Activated naive CD8-positive, alpha-beta T cell treated with anti-CD3 and anti-CD28 coated beads, Interleukin-2, amount 50 U/mL, for 24 hours (primary cell): ENCODE measurements around the gene NUAK1.
A peak's percentile ranks its signal among the peaks of the same experiment; 100 is the strongest.

Experiments
- ATAC-seq: fragments of 150-1000 bp; cut with Tn5 transposase; one replicate; pipeline ENCODE4 v1.10.0; 2021
- DNase-seq: peaks from one replicate; pipeline ENCODE4 v3.0.0; 2021
- H3K27ac Mint-ChIP-seq: one replicate; pipeline ENCODE4 v1.8.0; 2021; ENCODE audit warnings: mild to moderate bottlenecking, mixed read lengths
- H3K27me3 Mint-ChIP-seq: one replicate; pipeline ENCODE4 v1.8.0; 2021; ENCODE audit warnings: mixed read lengths
- H3K36me3 Mint-ChIP-seq: one replicate; pipeline ENCODE4 v1.8.0; 2021; ENCODE audit warnings: low read depth, mixed read lengths
- H3K4me1 Mint-ChIP-seq: one replicate; pipeline ENCODE4 v1.8.0; 2021; ENCODE audit warnings: mixed read lengths
- H3K4me3 Mint-ChIP-seq: one replicate; pipeline ENCODE4 v1.8.0; 2021; ENCODE audit warnings: mild to moderate bottlenecking, moderate library complexity, mixed read lengths
- H3K9me3 Mint-ChIP-seq: one replicate; pipeline ENCODE4 v1.8.0; 2021; ENCODE audit warnings: mixed read lengths

Gene NUAK1

DNA sequence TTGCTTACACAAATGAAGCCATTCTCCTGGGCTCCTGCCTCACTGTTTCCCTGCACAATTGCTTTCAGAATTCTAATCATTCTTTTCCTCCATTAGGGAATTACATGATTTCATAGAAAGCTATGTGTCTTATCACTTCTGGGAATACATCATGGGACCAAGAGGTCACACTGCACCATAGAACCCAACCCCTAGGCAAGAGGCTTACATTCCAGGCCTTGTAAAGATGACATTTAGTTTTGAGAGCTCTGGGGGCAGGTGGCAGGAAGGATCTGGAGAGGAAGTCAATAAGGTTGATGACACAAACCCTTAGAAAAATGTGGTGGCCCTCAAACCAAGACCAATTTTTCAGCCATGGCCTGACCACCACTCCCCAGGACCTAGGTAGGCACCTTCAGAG, 57.1 kb downstream of the NUAK1 start:
- H3K4me1 Mint-ChIP-seq, result no peaks in the 10 kb centered on the region
- H3K27me3 Mint-ChIP-seq, result peaks cover 25% of the 10 kb centered on the region
- H3K4me3 Mint-ChIP-seq, result no peak overlapping the region
- no peaks in the 10 kb centered on the region for H3K9me3 Mint-ChIP-seq
- H3K27ac Mint-ChIP-seq, result no peak overlapping the region
- DNase-seq (no peak), ATAC-seq (no peak)
- no peaks in the 10 kb centered on the region for H3K36me3 Mint-ChIP-seq

- ATAC-seq, result no peak
- Mint-ChIP-seq H3K4me3 (no peak overlapping the region), H3K27ac (no peak overlapping the region), H3K4me1 (no peaks in the 10 kb centered on the region), H3K9me3 (no peaks in the 10 kb centered on the region), H3K27me3 (peaks cover 26% of the 10 kb centered on the region), H3K36me3 (no peaks in the 10 kb centered on the region)
- no peak for DNase-seq
Observed at GRCh38 chr12:106080791-106081170, 58.0 kb downstream of the NUAK1 start.

GRCh38 chr12:106080041-106080790, 58.5 kb downstream of the NUAK1 start:
- Mint-ChIP-seq H3K27ac (no peak overlapping the region), H3K27me3 (peaks cover 26% of the 10 kb centered on the region), H3K36me3 (no peaks in the 10 kb centered on the region), H3K4me1 (no peaks in the 10 kb centered on the region), H3K9me3 (no peaks in the 10 kb centered on the region), H3K4me3 (no peak overlapping the region)
- ATAC-seq, result no peak
- DNase-seq, result no peak

- H3K4me3 Mint-ChIP-seq, result no peak overlapping the region
- no peaks in the 10 kb centered on the region for H3K9me3 Mint-ChIP-seq
- H3K27me3 Mint-ChIP-seq, result peaks cover 24% of the 10 kb centered on the region
- ATAC-seq (no peak), DNase-seq (no peak)
- no peaks in the 10 kb centered on the region for H3K36me3 Mint-ChIP-seq
- no peaks in the 10 kb centered on the region for H3K4me1 Mint-ChIP-seq
- H3K27ac Mint-ChIP-seq, result no peak overlapping the region
Observed at GRCh38 chr12:106079148-106079738, 59.5 kb downstream of the NUAK1 start.

- no peaks in the 10 kb centered on the region for H3K4me1 Mint-ChIP-seq
- H3K27me3 Mint-ChIP-seq, result peaks cover 22% of the 10 kb centered on the region
- H3K9me3 Mint-ChIP-seq, result no peaks in the 10 kb centered on the region
- no peak overlapping the region for H3K27ac Mint-ChIP-seq
- ATAC-seq (no peak), DNase-seq (no peak)
- H3K36me3 Mint-ChIP-seq, result no peaks in the 10 kb centered on the region
- no peak overlapping the region for H3K4me3 Mint-ChIP-seq
Observed at GRCh38 chr12:106078358-106079010, 60.3 kb downstream of the NUAK1 start.

DNA sequence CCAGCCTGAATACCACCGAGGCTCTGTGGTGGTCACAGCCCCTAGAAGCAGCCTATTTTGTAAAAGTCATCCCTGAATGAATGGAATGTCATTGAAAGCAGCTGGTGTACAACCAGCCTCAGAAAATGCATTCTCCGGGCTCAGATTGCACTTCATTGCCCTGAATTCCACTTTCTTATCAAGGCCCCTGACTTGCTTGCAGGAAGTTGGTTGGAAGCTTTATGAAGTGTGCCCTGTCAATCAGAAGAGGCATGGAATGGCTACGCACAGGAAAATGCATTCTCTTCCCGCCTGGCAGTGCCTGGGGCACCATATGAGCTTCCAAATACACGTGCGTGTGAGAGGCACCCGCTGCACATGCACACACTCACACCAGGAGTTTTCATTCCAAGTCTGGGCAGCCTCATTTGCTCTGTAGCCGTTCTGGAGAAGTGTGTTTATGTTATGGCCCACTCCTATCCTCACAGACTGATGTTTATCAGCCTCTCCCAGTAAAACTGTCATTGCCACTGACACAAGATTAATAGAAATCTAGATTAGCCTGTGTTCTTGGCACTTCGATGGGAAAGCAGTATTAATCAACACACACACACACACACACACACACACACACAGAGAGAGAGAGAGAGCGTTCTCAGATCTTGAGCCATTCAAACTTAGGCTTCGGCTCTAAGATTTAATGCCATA, 63.9 kb downstream of the NUAK1 start:
- no peaks in the 10 kb centered on the region for H3K36me3 Mint-ChIP-seq
- no peak overlapping the region for H3K4me3 Mint-ChIP-seq
- H3K27ac Mint-ChIP-seq, result no peak overlapping the region
- H3K27me3 Mint-ChIP-seq, result peaks cover 23% of the 10 kb centered on the region
- peaks cover 4% of the 10 kb centered on the region for H3K4me1 Mint-ChIP-seq
- no peak for DNase-seq
- no peaks in the 10 kb centered on the region for H3K9me3 Mint-ChIP-seq
- no peak for ATAC-seq

GRCh38 chr12:106074361-106074705, 64.4 kb downstream of the NUAK1 start:
- peaks cover 23% of the 10 kb centered on the region for H3K27me3 Mint-ChIP-seq
- H3K4me3 Mint-ChIP-seq, result no peak overlapping the region
- H3K9me3 Mint-ChIP-seq, result no peaks in the 10 kb centered on the region
- no peak overlapping the region for H3K27ac Mint-ChIP-seq
- DNase-seq (no peak), ATAC-seq (no peak)
- H3K36me3 Mint-ChIP-seq, result no peaks in the 10 kb centered on the region
- H3K4me1 Mint-ChIP-seq, result peaks cover 4% of the 10 kb centered on the region

GRCh38 chr12:106073179-106073578, 65.6 kb downstream of the NUAK1 start:
- no peak overlapping the region for H3K4me3 Mint-ChIP-seq
- peak; percentile 54 for ATAC-seq

GRCh38 chr12:106072751-106073150, 66.0 kb downstream of the NUAK1 start:
- no peaks in the 10 kb centered on the region for H3K36me3 Mint-ChIP-seq
- peaks cover 4% of the 10 kb centered on the region for H3K4me1 Mint-ChIP-seq
- DNase-seq, result no peak
- H3K4me3 Mint-ChIP-seq, result no peak overlapping the region
- H3K27ac Mint-ChIP-seq, result no peak overlapping the region
- no peaks in the 10 kb centered on the region for H3K9me3 Mint-ChIP-seq
- H3K27me3 Mint-ChIP-seq, result peaks cover 20% of the 10 kb centered on the region
- ATAC-seq, result no peak

More at GRCh38 chr12:106073179-106073578, 65.6 kb downstream of the NUAK1 start:
- H3K36me3 Mint-ChIP-seq, result no peaks in the 10 kb centered on the region
- no peak overlapping the region for H3K27ac Mint-ChIP-seq
- H3K9me3 Mint-ChIP-seq, result no peaks in the 10 kb centered on the region
- no peak for DNase-seq
- peaks cover 20% of the 10 kb centered on the region for H3K27me3 Mint-ChIP-seq
- peaks cover 4% of the 10 kb centered on the region for H3K4me1 Mint-ChIP-seq

DNA sequence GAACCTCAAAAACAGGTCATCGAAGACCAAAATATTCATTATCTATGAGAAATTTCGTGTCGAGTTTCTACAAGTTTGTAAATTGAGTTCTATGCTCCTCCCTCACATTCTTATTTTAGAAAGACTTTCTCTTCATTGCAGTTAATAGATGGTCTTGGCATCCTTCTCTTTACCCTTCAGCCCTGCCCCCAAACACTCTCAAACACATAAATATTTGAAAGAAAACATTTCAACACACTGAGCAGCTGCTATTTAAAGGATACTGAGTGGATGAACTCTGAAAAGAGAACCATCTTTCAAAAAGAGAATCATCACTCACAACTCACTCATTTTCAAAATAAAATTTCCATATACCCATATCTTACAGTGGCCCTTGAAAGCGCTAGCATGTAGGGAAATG, 67.1 kb downstream of the NUAK1 start:
- Mint-ChIP-seq H3K9me3 (no peaks in the 10 kb centered on the region), H3K4me1 (peaks cover 4% of the 10 kb centered on the region), H3K27me3 (peaks cover 11% of the 10 kb centered on the region), H3K27ac (no peak overlapping the region), H3K4me3 (no peak overlapping the region), H3K36me3 (no peaks in the 10 kb centered on the region)
- ATAC-seq (no peak), DNase-seq (no peak)

DNA sequence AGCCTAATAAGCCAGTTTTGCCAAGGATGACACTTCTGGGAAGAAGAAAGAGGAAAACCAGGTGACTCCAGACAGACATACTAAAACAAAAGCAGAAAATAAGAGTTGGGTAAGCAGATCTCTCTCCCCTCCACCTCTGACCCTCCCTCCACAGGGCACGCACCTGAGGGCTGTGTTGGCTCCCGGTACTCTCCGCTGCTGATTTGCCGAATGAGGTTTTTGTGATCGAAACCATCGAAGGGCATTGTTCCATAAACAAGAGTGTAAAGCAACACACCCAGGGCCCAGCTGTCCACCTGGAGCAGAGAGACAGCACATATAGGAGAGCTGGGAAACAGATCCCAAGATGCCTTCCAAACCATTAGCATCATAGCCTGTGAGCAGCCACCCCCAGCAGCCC, 68.1 kb downstream of the NUAK1 start:
- peaks cover 8% of the 10 kb centered on the region for H3K27me3 Mint-ChIP-seq
- no peak overlapping the region for H3K27ac Mint-ChIP-seq
- H3K4me1 Mint-ChIP-seq, result peaks cover 4% of the 10 kb centered on the region

GRCh38 chr12:106070147-106070546, 68.6 kb downstream of the NUAK1 start:
- Mint-ChIP-seq H3K9me3 (no peaks in the 10 kb centered on the region), H3K4me3 (no peak overlapping the region), H3K4me1 (peaks cover 4% of the 10 kb centered on the region), H3K27me3 (peaks cover 8% of the 10 kb centered on the region), H3K27ac (no peak overlapping the region), H3K36me3 (no peaks in the 10 kb centered on the region)
- DNase-seq (no peak), ATAC-seq (no peak)

More for the DNA sequence above, 68.1 kb downstream of the NUAK1 start:
- Mint-ChIP-seq H3K36me3 (no peaks in the 10 kb centered on the region), H3K4me3 (no peak overlapping the region), H3K9me3 (no peaks in the 10 kb centered on the region)
- ATAC-seq (no peak), DNase-seq (no peak)

DNA sequence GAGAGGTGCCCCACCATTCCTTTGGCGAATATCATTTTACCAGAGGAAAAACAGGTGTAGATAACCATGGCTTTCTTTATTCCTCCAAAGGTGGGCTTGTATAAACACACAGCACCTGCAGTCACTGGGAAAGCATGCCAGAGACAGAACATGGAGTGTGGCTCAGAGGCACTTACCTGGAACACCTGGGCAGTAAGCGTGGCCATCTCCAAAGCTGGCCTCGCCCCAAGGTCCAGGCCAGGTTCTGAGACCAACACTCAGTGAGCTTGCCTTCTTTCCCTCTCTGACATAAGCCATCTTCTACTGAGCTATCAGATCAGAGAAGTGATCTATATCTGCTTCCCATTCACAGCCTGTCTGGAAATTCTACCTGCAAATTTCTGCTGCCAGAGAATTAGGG, 70.5 kb downstream of the NUAK1 start:
- no peaks in the 10 kb centered on the region for H3K9me3 Mint-ChIP-seq
- no peaks in the 10 kb centered on the region for H3K36me3 Mint-ChIP-seq
- H3K27ac Mint-ChIP-seq, result no peak overlapping the region
- H3K4me1 Mint-ChIP-seq, result peaks cover 3% of the 10 kb centered on the region
- no peak for DNase-seq
- ATAC-seq, result no peak
- peaks cover 9% of the 10 kb centered on the region for H3K27me3 Mint-ChIP-seq
- H3K4me3 Mint-ChIP-seq, result no peak overlapping the region

DNA sequence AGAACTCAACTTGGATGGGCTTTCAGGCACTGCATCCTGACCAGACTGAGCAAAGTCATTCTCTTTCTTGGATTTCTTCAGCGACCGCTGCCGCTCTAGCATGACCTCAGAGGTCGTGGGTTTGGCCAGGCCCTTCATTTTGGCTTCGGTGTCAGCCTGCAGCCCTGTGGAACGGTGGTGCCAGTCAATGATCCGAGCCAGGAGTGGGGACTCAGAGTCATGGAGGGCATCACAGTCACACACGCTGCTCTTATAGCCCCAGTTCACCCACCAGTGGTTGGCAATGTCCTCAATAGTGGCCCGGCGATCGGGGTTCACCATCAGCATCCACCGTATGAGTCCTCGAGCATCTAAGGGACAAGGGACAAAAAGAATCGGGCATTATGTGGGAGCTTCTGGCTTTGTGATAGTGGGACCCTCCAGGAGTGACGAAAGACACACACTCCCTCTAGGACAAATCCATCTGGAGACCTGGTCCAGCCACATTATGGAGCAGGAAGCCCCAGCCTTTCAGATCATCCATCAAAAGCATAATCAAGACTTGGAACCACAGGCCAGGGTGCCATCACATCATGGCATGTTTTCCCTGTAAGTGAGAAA, 71.0 kb downstream of the NUAK1 start:
- Mint-ChIP-seq H3K27me3 (peaks cover 6% of the 10 kb centered on the region), H3K4me1 (no peaks in the 10 kb centered on the region), H3K9me3 (no peaks in the 10 kb centered on the region), H3K36me3 (no peaks in the 10 kb centered on the region), H3K4me3 (no peak overlapping the region), H3K27ac (no peak overlapping the region)
- ATAC-seq, result peak; percentile 15
- DNase-seq, result no peak
